ENCODE measurements around the gene ALKBH4.
"Not testable (repeated sequence)": the region's sequence is repeated elsewhere in the genome, so short reads cannot be mapped to it uniquely, and the experiment has no call there.

Gene ALKBH4

DNA sequence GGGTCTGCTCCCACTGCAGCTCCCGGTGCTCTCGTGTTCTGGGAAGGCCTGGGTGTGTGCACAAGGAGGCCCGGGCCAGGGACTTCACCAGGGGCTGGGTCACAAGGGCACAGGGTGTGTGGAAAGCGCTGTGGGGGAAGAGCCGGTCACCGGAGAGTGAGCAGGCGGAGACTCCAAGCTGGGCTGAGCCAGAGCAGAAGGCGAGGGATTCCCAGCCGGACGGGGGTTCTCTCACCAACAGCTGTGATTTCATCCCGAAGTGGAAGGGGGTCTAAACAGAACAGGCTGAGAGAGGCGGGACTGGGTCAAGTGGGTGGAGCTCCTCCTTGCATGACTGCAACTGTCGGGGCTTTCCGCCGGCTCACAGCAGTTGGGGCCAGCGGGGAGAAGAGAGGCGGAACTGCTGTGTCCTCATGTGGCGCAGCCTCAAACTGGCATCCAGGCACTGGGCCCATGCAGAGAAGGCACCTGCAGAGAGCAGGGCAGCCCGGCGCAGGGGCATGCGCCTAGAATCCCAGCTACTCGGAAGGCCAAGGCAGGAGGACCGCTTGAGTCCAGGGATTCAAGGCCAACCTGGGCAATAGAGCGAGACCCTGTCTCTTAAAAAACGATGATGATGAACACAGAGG lies 38.9 kb downstream of the ALKBH4 start:
- DNase-seq: peak; percentile 71 to 72

DNA sequence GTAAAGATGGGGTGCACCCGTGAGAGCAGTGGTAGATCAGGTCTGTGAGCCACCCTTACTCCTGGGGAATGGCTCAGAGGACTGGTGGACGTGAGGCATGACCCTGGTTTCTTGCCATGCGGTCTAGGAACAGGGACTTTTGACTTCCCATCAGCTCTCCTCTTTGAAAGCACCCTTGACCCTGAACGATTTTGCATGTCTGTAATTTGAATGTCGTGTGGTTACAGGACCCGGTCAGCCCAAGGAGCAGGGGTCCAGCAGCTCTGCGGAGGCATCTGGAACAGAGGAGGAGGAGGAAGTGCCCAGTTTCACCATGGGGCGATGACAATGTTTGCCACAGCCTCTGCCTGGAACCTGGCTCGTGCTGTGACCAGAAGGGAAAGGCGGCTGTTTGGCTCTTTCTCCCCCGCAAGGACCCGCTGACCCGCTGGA lies 39.9 kb downstream of the ALKBH4 start:
- no peak for DNase-seq

DNA sequence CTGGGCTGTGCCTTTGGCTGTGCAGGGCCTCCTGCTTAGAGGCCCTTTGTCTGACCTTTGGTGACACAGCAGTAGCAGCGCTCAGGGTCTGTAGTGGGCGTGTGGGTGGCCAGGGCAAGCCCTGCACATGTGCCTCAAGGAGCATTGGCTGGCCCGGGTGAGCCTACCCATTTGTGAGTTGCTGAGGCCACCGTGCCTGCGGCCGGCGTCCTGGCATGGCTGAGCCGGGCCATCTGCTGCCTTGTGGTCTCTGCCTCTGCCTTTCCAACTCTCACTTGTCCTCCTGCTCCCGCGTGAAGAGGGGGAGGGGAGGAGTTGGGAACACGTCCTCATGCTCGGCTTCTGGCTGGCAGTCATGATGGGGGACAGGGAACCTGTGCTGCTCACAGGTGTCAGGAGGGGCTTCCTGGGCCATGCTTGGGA lies 40.5 kb downstream of the ALKBH4 start:
- no peak for DNase-seq

DNA sequence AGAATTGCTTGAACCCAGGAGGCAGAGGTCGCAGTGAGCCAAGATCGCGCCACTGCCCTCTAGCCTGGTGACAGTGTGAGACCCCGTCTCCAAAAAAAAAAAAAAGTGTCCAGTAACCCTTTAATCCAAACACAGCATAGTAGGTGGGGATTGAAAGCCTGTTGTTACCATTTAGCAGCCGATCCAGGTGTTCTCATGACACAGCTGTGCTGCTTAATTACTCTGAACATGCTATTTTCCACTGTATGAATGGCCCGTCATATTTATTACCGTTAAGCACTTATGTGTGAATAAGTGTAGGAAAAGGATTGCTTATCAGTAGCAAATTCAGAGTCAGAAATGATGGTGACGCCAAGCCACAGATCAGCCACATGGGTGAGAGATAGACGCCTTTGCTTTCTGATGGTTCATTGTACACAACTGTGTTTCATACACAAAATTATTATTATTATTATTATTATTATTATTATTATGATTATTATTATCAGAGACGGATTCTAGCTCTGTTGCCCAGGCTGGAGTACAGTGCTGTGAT lies 42.9 kb downstream of the ALKBH4 start:
- no peak for DNase-seq

DNA sequence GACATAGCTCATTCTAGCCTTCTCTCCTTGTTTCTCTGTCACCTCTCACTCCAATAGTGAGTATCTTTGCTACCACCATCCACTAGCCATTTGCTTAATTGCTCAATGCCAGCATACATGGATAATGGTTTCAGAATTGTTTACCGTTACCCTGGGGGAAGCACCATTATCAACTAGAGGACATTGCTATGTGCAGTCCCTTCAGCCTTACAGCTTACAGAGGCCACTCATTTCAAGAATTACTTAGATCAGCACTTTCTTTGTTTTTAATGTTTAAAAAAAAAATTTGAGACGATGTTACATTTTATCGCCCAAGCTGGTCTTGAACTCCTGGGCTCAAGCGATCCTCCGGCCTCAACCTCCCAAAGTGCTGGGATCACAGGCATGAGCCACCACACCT lies 46.1 kb downstream of the ALKBH4 start:
- no peak for DNase-seq

DNA sequence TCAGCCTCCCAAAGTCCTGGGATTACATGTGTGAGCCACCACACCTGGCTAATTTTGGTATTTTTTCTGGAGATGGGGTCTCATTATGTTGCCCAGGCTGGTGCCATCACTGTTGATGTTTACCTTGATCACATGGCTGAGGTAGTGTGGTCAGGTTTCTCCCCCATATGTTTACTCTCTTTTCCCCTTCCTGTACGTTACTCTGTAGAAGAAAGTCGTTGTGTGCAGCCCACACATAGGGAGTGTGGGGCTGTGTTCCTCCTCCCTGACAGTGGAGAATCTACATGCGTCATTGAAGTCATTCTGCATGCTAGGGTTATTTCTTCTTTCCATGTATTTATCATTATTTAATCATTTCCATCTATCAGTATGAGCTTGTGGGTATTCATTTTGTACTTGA lies 47.6 kb downstream of the ALKBH4 start:
- no peak for DNase-seq

DNA sequence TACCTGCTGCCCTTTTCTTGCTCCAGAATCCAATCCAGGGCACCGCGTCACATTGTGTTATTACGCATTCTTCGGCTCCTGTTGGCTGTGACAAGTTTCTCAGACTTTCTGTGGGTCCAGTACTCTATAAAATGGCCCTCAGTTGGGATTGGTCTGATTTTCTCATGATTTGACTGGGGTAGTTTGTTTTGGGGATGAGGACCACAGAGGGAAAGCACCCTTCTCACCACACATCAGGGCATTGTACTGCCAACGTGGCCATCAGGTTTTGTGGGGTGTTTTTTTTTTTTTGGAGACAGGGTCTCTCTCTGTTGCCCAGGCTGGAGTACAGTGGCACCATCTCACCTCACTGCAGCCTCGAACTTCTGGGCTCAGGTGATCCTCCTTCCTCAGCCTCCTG lies 48.3 kb downstream of the ALKBH4 start:
- DNase-seq: no peak

DNA sequence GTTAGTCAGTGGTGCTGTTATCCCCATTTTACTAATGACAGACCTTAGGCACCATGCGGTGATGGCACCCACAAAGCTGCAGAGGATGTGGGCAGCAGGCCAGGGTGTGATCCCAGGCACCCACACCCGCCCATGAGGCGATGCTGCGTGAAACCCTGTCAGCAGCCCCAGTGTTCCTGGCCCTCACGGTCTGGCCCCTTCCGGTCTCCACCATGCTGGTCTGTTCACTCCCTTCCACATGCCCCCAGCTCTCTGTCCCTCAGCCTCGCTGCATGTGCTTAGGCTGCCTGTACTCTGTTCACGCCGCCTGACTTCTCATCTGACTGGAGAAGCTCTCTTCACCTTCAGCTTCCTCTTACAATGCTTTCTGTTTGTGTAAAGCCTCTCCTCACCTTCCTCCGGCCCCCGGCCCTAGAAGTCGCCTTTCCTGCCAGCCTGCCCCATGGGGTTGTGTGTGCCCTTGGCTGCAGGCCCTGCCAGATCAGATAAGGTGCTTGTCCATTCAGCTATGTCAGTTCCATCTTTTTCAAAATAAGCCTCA lies 48.9 kb downstream of the ALKBH4 start:
- peak in 1 of 2 donors; percentile 43 for DNase-seq

DNA sequence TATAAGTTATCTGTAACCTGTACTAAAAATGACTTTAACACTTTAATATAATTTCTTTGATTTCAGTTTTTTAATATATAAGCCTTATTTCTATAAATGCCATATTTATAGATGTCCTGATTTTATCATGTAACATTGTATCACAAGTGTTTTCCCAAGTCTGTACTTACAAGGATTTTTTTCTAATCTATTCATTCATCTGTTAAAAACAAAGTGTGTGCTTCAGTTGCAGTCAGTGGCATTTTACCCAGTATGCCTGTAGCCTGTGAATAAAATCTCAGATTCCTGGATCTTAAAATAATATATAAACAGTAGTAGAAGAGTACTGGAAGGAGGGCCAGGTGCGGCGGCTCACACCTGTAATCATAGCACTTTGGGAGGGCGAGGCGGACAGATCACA lies 51.1 kb downstream of the ALKBH4 start:
- DNase-seq: no peak

DNA sequence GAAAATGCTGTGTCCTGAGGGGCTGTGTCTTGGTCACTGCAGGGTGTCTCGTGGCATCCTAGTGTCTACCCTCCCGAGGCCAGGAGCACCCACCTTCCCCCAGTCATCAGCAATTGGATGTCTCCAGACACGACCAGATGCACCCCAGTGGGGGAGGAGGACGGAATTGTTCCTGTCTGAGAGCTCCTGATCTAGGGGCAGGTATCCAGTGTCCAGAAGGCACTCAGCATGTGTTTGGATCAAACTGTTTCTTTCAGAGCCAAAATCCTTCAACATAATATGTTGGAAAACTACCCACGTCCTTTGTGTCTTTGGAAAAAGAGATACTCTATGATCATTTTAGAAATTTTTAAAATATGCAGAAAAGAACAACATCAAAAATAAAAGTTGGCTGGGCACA lies 51.6 kb downstream of the ALKBH4 start:
- DNase-seq: no peak

DNA sequence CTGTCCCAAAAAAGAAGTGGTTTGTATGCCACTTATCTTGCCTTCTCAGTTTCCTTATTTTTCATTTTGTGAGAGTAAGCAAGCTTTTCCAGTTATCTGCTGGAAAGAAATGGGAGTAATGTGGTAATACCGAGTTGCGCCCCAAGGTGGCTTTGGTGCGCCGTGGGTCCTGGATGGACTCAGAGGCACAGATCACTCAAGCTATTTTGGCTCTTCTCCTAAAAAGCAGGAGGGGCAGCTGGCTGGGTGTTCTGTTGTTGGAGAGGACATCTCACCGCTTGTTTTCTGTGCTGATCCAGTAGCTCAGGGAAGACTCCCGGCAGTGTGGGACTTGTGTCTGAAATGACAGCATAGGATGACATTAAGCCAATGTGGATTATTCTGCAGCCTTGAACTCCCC lies 52.1 kb downstream of the ALKBH4 start:
- no peak for DNase-seq

DNA sequence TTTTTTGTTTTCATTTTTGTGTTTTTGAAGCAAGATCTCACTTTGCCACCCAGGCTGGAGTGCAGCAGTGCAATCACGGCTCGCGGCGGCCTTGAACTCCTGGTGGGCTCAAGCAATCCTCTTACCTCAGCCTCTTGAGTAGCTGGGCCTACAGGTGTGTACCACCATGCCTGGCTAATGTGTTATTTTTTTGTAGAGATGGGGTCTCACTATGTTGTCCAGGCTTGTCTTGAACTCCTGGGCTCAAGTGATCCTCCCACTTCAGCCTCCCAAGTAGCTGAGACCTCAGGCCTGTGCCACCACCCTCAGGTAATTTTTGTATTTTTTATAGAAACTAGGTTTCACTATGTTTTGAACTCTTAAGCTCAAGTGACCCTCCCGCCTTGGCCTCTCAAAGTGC lies 53.7 kb downstream of the ALKBH4 start:
- no peak for DNase-seq

DNA sequence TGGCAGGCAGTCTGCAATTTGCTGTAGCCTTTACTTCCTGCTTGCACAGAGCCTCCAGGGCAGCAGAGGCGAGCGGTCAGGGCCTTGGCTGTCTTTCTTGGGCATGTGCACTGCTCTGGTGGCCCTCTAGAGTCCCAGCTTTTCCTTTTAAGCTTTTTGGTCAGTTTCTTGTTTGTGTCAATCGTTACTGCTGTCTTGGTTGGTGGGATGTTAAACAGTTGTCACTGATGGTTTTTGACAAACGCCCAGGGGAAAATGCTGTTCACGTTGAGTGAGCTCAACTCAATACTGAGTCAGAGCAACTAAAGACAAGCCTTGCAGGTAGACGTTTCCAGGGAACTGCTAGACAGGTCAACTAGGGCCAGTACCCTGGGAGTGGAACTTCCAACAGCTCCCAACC lies 54.5 kb downstream of the ALKBH4 start:
- no peak for DNase-seq

DNA sequence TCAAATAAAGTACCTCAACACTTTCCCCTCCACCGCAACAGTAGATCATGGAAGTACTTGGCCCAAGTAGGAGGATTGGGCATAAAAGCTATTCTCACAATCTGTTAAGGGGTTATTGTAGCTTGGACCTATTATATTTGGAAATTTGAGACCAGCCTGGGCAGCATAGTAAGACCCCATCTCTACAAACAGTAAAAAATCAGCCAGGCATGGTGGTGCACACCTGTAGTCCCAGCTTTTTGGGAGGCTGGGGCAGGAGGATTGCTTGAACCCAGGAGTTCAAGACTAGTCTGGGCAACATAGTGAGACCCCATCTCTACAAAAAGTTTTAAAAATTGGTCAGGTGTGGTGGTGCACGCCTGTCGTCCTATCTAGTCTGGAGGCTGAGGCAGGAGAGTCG lies 55.3 kb downstream of the ALKBH4 start:
- no peak for DNase-seq

DNA sequence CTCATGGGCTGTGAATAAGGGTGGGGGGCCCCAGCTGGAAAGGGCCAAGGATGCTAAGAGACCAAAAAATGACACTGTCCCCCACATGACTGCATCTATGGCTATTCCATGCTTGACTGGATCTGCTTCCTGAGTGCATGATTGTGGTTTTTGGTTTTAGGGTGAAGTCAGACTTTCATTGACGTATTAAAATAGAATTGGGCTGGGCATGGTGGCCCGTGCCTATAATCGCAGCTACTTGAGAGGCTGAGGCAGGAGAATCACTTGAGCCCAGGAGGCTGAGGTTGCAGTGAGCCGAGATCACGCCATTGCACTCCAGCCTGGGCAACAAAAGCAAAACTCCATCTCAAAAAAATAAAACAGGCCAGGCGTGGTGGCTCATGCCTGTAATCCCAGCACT lies 56.1 kb downstream of the ALKBH4 start:
- DNase-seq: not testable (repeated sequence)

DNA sequence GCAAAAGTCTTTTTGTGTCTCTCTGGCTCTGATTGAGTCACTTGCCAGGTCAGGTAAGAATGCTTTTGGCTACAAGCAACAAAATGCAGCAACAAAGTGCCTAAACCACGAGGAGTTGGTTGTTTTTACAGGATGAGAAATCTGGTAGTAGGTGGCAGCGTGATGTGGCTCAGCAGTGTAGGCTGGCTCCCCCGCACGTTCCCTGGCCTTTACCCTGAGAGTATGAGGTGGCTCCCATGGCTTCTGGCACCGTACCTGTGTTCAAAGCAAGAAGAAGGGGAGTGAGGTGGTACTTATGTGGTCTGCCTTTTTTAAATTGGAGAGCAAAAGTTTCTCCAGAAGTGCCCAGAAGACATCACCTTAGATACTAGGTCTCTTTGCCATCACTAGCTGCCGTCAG lies 56.8 kb downstream of the ALKBH4 start:
- DNase-seq: no peak
